Astrocyte (in vitro differentiated cells and primary cell): ENCODE measurements around the gene MRPS12. TPM values are rescaled to one million over a fixed set of nuclear protein-coding genes. Genes with fewer than 3 reads are reported as not detected.

Source experiments
- DNase-seq: peaks from one replicate; pipeline ENCODE4 v3.0.0-alpha.2; 2010; ENCODE audit warnings: low read depth
- FAIRE-seq: peaks from 2 replicates; lab custom pipeline; 2011; peaks lifted over from hg19 to GRCh38; lab: Jason Lieb, UNC
- H2AFZ ChIP-seq: 2 replicates; pipeline ENCODE4 v1.6.0; 2012; ENCODE audit warnings: low read depth, low read length, inconsistent platforms
- H3K27ac ChIP-seq: 2 replicates; pipeline ENCODE4 v1.5.1; 2011; ENCODE audit warnings: low read depth, low read length, inconsistent platforms
- H3K27me3 ChIP-seq: 2 replicates; pipeline ENCODE4 v1.6.0; 2011; ENCODE audit warnings: low read length, inconsistent platforms; ENCODE audit not compliant: insufficient read depth
- H3K36me3 ChIP-seq: 2 replicates; pipeline ENCODE4 v1.5.1; 2011; ENCODE audit warnings: low read length, inconsistent platforms; ENCODE audit not compliant: insufficient read depth
- H3K4me1 ChIP-seq: 2 replicates; pipeline ENCODE4 v1.5.1; 2011; ENCODE audit warnings: low read length, inconsistent platforms; ENCODE audit not compliant: insufficient read depth
- H3K4me2 ChIP-seq: 2 replicates; pipeline ENCODE4 v1.6.0; 2012; ENCODE audit warnings: low read length, inconsistent platforms
- H3K4me3 ChIP-seq: 2 replicates; pipeline ENCODE4 v1.5.1; 2011; ENCODE audit warnings: low read depth, mild to moderate bottlenecking, low read length, inconsistent platforms; ENCODE audit not compliant: insufficient read depth
- H3K79me2 ChIP-seq: 2 replicates; pipeline ENCODE4 v1.6.0; 2012; ENCODE audit warnings: mild to moderate bottlenecking, low read length, inconsistent platforms; ENCODE audit not compliant: insufficient read depth
- H3K9ac ChIP-seq: 2 replicates; pipeline ENCODE4 v1.6.0; 2012; ENCODE audit warnings: mild to moderate bottlenecking, low read length, inconsistent platforms
- H3K9me3 ChIP-seq: 2 replicates; pipeline ENCODE4 v1.5.1; 2012; ENCODE audit warnings: low read depth, mild to moderate bottlenecking, low read length, inconsistent platforms; ENCODE audit not compliant: insufficient read depth
- H4K20me1 ChIP-seq: 2 replicates; pipeline ENCODE4 v1.6.0; 2012; ENCODE audit warnings: low read length, inconsistent platforms; ENCODE audit not compliant: insufficient read depth
- H3K27ac Mint-ChIP-seq: one replicate; pipeline ENCODE4 v1.8.0; 2021; ENCODE audit warnings: mild to moderate bottlenecking, mixed read lengths; ENCODE audit not compliant: unreplicated experiment
- H3K27me3 Mint-ChIP-seq: one replicate; pipeline ENCODE4 v1.8.0; 2021; ENCODE audit warnings: low read depth, mixed read lengths; ENCODE audit not compliant: unreplicated experiment
- H3K36me3 Mint-ChIP-seq: one replicate; pipeline ENCODE4 v1.8.0; 2021; ENCODE audit warnings: low read depth, mixed read lengths; ENCODE audit not compliant: unreplicated experiment
- H3K4me1 Mint-ChIP-seq: one replicate; pipeline ENCODE4 v1.8.0; 2021; ENCODE audit warnings: low read depth, mixed read lengths; ENCODE audit not compliant: unreplicated experiment
- H3K4me3 Mint-ChIP-seq: one replicate; pipeline ENCODE4 v1.8.0; 2021; ENCODE audit warnings: mild to moderate bottlenecking, moderate library complexity, mixed read lengths; ENCODE audit not compliant: unreplicated experiment
- H3K9me3 Mint-ChIP-seq: one replicate; pipeline ENCODE4 v1.8.0; 2021; ENCODE audit warnings: mild to moderate bottlenecking, mixed read lengths; ENCODE audit not compliant: unreplicated experiment
- EZH2 ChIP-seq: IDR thresholded peaks from 2 replicates; pipeline ENCODE4 v1.6.1; 2012; ENCODE audit warnings: mild to moderate bottlenecking, low read length, inconsistent platforms; ENCODE audit not compliant: insufficient read depth
- total RNA-seq: library from RNA; stranded (reverse); gene quantifications from 2 replicates; pipeline ENCODE4 v1.2.1, GENCODE V29; 2021
- TF ChIP-seq, protein P1 (sequence below): IDR thresholded peaks from 2 replicates; pipeline ENCODE4 v1.5.1; 2011; ENCODE audit warnings: low read depth, mild to moderate bottlenecking, inconsistent platforms, low read length, moderate library complexity; ENCODE audit not compliant: insufficient read depth

MRPS12 gene
- total RNA-seq, 1 donor from 2014 or later = 59.5 TPM

DNA sequence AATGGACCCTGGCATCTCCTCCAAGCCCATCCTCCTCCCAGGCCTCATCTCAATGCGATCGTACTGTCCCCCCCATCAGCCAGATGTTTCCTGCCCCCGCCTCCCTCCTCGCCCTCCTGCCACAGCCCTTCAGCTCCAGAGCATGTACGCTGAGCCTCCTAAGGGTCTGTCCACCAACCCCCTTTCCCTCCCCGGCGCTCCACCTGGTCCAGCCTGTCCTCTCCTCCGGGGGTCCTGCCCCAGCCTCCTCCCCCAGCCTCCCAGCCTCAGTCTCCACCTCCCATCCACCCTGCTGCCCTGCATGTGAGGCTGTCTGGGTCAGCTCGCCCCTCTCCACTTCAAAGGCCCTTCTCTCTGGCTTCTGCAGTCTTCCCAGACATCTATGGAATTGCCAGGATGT, 35.8 kb upstream of the MRPS12 start:
- no peaks in the 10 kb centered on the region for H3K27me3 ChIP-seq
- no peak overlapping the region for H3K9ac ChIP-seq
- H4K20me1 ChIP-seq = peaks cover 7% of the 10 kb centered on the region
- DNase-seq = no peak
- H3K27ac ChIP-seq = no peak overlapping the region
- Mint-ChIP-seq H3K36me3 (no peaks in the 10 kb centered on the region), H3K4me3 (no peak overlapping the region), H3K9me3 (peaks cover 1% of the 10 kb centered on the region), H3K27me3 (no peaks in the 10 kb centered on the region), H3K4me1 (no peaks in the 10 kb centered on the region), H3K27ac (no peak overlapping the region)
- no peaks in the 10 kb centered on the region for H3K4me1 ChIP-seq
- no peak overlapping the region for H3K4me2 ChIP-seq
- H3K79me2 ChIP-seq = peaks cover 13% of the 10 kb centered on the region
- no peak for FAIRE-seq
- H3K9me3 ChIP-seq = no peaks in the 10 kb centered on the region
- TF ChIP-seq, protein P1, sequence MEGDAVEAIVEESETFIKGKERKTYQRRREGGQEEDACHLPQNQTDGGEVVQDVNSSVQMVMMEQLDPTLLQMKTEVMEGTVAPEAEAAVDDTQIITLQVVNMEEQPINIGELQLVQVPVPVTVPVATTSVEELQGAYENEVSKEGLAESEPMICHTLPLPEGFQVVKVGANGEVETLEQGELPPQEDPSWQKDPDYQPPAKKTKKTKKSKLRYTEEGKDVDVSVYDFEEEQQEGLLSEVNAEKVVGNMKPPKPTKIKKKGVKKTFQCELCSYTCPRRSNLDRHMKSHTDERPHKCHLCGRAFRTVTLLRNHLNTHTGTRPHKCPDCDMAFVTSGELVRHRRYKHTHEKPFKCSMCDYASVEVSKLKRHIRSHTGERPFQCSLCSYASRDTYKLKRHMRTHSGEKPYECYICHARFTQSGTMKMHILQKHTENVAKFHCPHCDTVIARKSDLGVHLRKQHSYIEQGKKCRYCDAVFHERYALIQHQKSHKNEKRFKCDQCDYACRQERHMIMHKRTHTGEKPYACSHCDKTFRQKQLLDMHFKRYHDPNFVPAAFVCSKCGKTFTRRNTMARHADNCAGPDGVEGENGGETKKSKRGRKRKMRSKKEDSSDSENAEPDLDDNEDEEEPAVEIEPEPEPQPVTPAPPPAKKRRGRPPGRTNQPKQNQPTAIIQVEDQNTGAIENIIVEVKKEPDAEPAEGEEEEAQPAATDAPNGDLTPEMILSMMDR = no peak
- no peak for TF ChIP-seq EZH2
- H3K4me3 ChIP-seq = no peak overlapping the region
- H3K36me3 ChIP-seq = no peaks in the 10 kb centered on the region
- no peak overlapping the region for H2AFZ ChIP-seq

DNA sequence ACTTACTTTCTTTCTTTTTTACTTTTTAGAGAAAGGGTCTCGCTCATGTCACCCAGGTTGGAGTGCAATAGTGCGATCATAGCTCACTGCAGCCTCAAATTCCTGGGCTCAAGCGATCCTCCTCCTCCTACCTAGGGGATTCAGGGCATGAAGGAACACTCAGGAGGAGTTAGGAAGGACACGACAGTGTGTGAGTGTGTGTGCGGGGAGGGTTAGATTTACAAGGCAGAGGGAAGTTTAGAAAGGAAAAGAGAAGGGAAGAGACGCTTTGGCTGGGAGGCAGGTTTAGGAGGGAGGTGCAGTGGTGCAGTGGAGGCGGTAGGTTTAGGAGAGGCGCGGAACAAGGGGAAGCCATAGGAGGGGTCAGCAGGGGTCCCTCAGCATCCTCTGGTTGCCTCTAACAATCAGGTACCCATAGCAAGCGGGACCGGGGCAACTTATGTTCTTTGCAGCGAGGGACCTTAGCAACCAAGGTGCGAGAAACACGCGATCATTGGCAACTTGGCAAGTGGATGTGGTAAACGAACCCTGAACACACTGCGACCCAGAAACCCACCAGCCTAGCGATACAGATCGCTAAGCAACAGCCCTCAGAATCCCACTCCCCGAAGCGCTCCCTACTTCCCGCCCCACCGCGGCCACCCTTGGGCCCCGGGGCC, 31.8 kb upstream of the MRPS12 start:
- Histone ChIP-seq H3K79me2 (peaks cover 31% of the 10 kb centered on the region), H3K9me3 (no peaks in the 10 kb centered on the region), H3K9ac (peak overlapping the region; percentile 91), H3K36me3 (no peaks in the 10 kb centered on the region), H3K27ac (peak overlapping the region; percentile 92), H3K4me1 (peaks cover 3% of the 10 kb centered on the region), H3K4me3 (peak overlapping the region; percentile 86), H3K27me3 (no peaks in the 10 kb centered on the region), H4K20me1 (peaks cover 7% of the 10 kb centered on the region), H2AFZ (peak overlapping the region; percentile 95), H3K4me2 (peak overlapping the region; percentile 89)
- Mint-ChIP-seq H3K4me3 (peak overlapping the region; percentile 90), H3K27me3 (no peaks in the 10 kb centered on the region), H3K36me3 (no peaks in the 10 kb centered on the region), H3K27ac (peak overlapping the region; percentile 92), H3K4me1 (peaks cover 4% of the 10 kb centered on the region), H3K9me3 (peaks cover 1% of the 10 kb centered on the region)
- FAIRE-seq (no peak), DNase-seq (peak; percentile 10)
- no peak for TF ChIP-seq EZH2
- TF ChIP-seq, protein P1 = no peak
